Mesodermal cell (in vitro differentiated cells): ENCODE data around the gene SLC5A6.
"Not testable (repeated sequence)": the region's sequence is repeated elsewhere in the genome, so short reads cannot be mapped to it uniquely, and the experiment has no call there.

Experiments used
- H3K27ac ChIP-seq: 2 replicates; pipeline ENCODE4 v1.7.0; 2013; ENCODE audit warnings: mild to moderate bottlenecking, low read depth, low read length, moderate library complexity; ENCODE audit not compliant: severe bottlenecking
- H3K36me3 ChIP-seq: 2 replicates; pipeline ENCODE4 v1.7.1; 2013; ENCODE audit warnings: mild to moderate bottlenecking, low read length, moderate library complexity; ENCODE audit not compliant: control insufficient read depth, insufficient read depth
- H3K4me1 ChIP-seq: one replicate; pipeline ENCODE4 v1.7.1; 2013; ENCODE audit warnings: mild to moderate bottlenecking, low read length; ENCODE audit not compliant: insufficient read depth, control insufficient read depth, poor library complexity, severe bottlenecking
- H3K4me3 ChIP-seq: 2 replicates; pipeline ENCODE4 v1.7.0; 2013; ENCODE audit warnings: low read length, control low read depth, mild to moderate bottlenecking; ENCODE audit not compliant: insufficient read depth, poor library complexity, severe bottlenecking; ENCODE audit errors: extremely low read depth
- H3K9me3 ChIP-seq: 2 replicates; pipeline ENCODE4 v1.7.1; 2013; ENCODE audit warnings: mild to moderate bottlenecking, low read length, moderate library complexity; ENCODE audit not compliant: control insufficient read depth
- WGBS, 2 experiments: methylation state at CpG; one replicate each; pipeline ENCODE4 v1.1.5; 2013; ENCODE audit warnings: missing lambda C conversion rate in 2 of 2; ENCODE audit not compliant: insufficient coverage in 2 of 2; 5-methylcytosine and 5-hydroxymethylcytosine counted together

SLC5A6 gene

DNA sequence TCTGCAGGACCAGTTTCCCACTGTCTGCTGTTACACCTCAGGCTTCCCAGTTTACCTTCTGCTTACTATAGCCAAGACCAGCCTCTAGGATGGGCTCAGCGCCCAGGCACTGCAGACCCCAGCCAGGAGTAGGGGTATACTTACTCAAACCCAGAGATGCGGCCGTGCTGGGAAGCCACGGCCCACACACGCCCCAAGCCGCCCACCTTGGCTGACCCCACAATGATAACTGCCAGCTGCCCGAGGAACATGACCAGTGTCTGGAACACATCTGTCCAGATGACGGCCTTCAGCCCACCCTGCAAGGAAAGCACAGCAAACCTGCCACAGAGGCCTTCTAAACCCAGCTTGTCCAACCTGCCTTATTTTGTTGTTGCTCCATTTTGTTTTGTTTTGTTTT is 6.9 kb downstream of the SLC5A6 start:
- WGBS, 2 experiments: 88 to 97% methylated on average over 7 to 8 of the region's 8 CpGs
- H3K36me3 ChIP-seq: peaks cover 88% of the 10 kb centered on the region
- peaks cover 6% of the 10 kb centered on the region for H3K4me1 ChIP-seq
- H3K9me3 ChIP-seq: no peaks in the 10 kb centered on the region
- H3K4me3 ChIP-seq: no peak overlapping the region
- no peak overlapping the region for H3K27ac ChIP-seq

DNA sequence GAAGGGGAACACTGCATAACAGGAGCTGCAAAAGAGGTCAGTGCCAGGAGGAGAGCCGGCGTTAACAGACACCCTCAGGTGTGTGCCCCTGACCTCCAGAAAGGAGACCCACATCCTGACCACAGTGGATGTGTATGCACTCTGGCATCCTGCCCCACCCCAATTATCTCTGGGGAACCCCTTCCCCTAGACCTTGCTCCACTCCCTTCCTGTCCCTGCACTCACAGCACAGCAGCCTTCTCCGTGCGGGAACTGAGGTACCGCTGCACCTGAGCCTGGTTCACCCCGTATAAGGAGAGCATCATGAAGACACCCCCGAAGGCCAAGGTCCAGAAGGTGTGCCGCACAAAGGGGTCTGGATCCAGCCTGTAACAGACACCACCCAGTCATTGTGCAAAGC is 7.5 kb downstream of the SLC5A6 start:
- WGBS, 2 experiments: 90 to 95% methylated on average over 7 to 8 of the region's 8 CpGs
- peaks cover 5% of the 10 kb centered on the region for H3K4me1 ChIP-seq

GRCh38 chr2:27203741-27204140 is 8.3 kb downstream of the SLC5A6 start:
- Histone ChIP-seq H3K36me3 (peaks cover 87% of the 10 kb centered on the region), H3K27ac (no peak overlapping the region), H3K9me3 (no peaks in the 10 kb centered on the region), H3K4me1 (peaks cover 2% of the 10 kb centered on the region), H3K4me3 (no peak overlapping the region)
- WGBS, 2 experiments: 95% methylated on average over 9 of the region's 9 CpGs

More for the DNA sequence above, 7.5 kb downstream of the SLC5A6 start:
- H3K27ac ChIP-seq: no peak overlapping the region
- no peak overlapping the region for H3K4me3 ChIP-seq
- peaks cover 92% of the 10 kb centered on the region for H3K36me3 ChIP-seq
- no peaks in the 10 kb centered on the region for H3K9me3 ChIP-seq

DNA sequence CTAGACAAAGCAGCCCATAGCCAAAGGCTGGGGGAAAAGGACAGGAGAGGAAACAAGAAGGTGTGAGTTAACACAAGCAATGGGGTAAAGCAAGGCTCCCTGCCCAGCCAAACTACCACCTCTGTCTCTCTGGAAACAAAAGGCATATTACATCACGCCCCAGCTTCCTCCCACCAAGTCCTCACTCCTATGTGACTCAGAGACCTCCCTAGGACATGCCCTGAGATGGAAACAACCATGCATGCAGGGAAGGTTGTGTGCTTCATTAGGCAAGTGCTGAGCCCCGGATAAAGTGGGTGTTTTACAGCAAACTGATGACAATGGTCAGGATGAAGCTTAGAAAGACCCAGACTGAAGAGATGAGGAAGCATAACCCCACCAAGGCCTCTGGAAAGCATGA is 9.2 kb downstream of the SLC5A6 start:
- peaks cover 78% of the 10 kb centered on the region for H3K36me3 ChIP-seq
- H3K27ac ChIP-seq: no peak overlapping the region
- H3K4me3 ChIP-seq: no peak overlapping the region
- no peaks in the 10 kb centered on the region for H3K9me3 ChIP-seq
- 70 to 94% methylated on average over 2 of the region's 2 CpGs for WGBS, 2 experiments
- no peaks in the 10 kb centered on the region for H3K4me1 ChIP-seq

DNA sequence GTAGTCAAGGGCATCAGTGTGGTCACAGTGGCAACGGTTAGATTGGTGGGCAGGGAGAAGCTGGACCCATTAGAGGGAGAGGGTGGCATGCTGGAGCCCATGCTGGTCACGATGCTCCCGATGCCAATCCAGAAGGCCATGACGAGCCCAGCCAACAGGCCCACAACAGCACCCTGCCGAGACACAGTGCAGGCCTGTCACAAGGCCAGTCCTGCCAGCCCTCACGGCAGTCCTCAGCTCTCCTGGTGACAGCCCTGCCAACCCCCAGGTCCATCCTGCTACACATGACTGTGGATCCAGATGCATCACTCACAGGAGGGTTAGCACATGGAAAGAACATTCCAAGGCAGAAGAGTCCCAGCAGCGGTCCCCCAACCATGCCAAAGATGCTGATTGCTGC is 10.4 kb downstream of the SLC5A6 start:
- no peak overlapping the region for H3K27ac ChIP-seq
- WGBS, 2 experiments: 94 to 95% methylated on average over 7 of the region's 7 CpGs
- no peaks in the 10 kb centered on the region for H3K4me1 ChIP-seq
- no peak overlapping the region for H3K4me3 ChIP-seq
- H3K36me3 ChIP-seq: peaks cover 66% of the 10 kb centered on the region
- no peaks in the 10 kb centered on the region for H3K9me3 ChIP-seq

GRCh38 chr2:27199241-27199640 is 12.8 kb downstream of the SLC5A6 start:
- Histone ChIP-seq H3K27ac (no peak overlapping the region), H3K36me3 (peaks cover 42% of the 10 kb centered on the region), H3K4me3 (no peak overlapping the region), H3K9me3 (no peaks in the 10 kb centered on the region), H3K4me1 (no peaks in the 10 kb centered on the region)
- WGBS, 2 experiments: 90 to 100% methylated on average over 1 to 2 of the region's 2 CpGs

DNA sequence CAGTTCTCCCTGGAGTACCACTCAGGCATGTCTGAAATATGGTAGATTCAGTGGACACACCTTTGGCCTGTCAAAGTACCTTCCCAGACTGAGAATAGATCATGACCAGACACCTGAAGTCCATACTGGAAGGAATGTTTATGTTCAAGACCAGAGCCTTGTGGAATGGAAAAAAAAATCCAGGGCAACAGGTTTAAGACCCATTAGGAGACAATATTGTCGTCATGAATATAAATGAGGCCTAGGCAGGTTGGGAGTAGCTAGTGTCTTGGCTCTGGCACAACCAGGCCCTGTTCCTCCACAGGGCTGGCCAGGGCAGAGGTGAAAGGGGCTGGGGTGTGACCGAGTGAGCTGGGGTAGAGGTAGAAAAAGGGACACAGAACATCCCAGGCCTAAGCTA is 13.4 kb downstream of the SLC5A6 start:
- WGBS, 2 experiments: 77 to 86% methylated on average over 2 of the region's 2 CpGs
- Histone ChIP-seq H3K4me1 (no peaks in the 10 kb centered on the region), H3K4me3 (no peak overlapping the region), H3K27ac (no peak overlapping the region), H3K9me3 (no peaks in the 10 kb centered on the region), H3K36me3 (peaks cover 36% of the 10 kb centered on the region)

DNA sequence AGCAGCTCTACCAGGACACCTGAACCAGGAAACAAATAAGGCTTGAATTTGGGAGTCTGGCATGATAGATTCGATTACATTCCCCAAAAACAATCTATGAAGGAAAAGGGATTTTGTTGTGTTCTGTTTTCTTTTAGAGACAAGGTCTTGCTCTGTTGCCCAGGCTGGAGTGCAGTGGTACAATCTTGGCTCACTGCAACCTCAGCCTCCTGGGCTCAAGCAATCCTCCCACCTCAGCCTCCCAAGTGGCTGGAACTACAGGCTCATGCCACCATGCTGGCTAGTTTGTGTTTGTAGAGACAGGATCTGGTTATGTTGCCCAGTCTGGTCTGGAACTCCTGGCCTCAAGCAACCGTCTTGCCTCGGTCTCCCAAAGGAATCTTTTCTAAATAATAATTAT is 14.0 kb downstream of the SLC5A6 start:
- peaks cover 30% of the 10 kb centered on the region for H3K36me3 ChIP-seq
- not testable (repeated sequence) for H3K4me3 ChIP-seq, H3K27ac ChIP-seq, H3K4me1 ChIP-seq, H3K9me3 ChIP-seq
- WGBS, 2 experiments: 100% methylated on average over 1 of the region's 3 CpGs

DNA sequence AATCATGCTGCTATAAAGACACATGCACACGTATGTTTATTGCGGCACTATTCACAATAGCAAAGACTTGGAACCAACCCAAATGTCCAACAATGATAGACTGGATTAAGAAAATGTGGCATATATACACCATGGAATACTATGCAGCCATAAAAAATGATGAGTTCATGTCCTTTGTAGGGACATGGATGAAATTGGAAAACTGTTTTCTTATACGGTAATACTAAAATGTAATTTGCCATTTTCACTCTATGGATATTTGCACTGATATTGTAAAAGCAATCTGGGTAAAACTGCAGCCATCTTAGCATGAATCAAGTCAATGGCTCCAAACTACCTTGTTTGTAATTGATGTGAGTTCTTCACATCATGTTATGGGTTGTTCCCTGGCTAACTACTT is 16.3 kb downstream of the SLC5A6 start:
- not testable (repeated sequence) for H3K4me1 ChIP-seq, H3K4me3 ChIP-seq, H3K9me3 ChIP-seq, H3K27ac ChIP-seq
- WGBS, 2 experiments: no CpG with 5 or more reads among the region's 3 CpGs
- H3K36me3 ChIP-seq: peaks cover 10% of the 10 kb centered on the region

- no peak overlapping the region for H3K4me3 ChIP-seq
- H3K9me3 ChIP-seq: no peaks in the 10 kb centered on the region
- WGBS, 2 experiments: 86 to 92% methylated on average over 10 to 17 of the region's 17 CpGs
- peaks cover 5% of the 10 kb centered on the region for H3K36me3 ChIP-seq
- no peaks in the 10 kb centered on the region for H3K4me1 ChIP-seq
- no peak overlapping the region for H3K27ac ChIP-seq
These were observed 17.3 kb downstream of the SLC5A6 start for GRCh38 chr2:27194538-27195354.

DNA sequence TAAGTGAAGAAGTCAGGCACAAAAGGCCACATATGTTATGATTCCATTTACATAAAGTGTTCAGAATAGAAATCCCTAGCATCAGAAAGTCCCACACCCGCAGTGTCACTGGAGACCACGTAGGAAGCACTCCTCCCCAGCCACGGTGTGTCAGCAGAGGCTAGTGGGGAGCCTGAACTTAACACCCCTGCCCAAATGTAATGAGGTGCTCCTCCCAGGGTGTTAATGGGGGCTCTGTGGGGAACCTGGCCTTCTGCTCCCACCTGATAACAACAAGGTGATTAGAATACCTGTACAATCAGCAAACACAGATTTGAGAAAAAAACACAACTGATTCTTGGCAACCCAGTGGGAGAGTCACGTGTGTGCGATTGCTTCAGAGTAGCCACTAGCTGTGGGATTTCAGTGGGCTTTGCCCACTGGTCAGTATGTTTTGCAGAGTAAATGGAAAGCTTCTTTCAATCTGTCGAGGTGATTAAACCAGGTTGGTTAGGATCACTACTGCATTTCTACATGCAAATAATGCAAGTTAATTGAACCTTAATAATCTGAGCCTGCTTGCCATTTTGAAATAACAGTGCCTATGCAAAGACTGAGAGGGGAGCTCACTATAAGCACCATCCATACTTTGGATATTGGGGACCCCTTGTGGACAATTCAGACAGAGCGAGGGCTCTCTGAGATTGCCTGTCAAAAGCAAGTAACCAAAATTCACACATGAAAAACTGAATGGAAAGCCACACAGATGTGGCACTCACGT is 20.8 kb downstream of the SLC5A6 start:
- no peaks in the 10 kb centered on the region for H3K9me3 ChIP-seq
- H3K36me3 ChIP-seq: no peaks in the 10 kb centered on the region
- no peaks in the 10 kb centered on the region for H3K4me1 ChIP-seq
- WGBS, 2 experiments: 56 to 70% methylated on average over 4 to 6 of the region's 8 CpGs
- H3K27ac ChIP-seq: no peak overlapping the region
- no peak overlapping the region for H3K4me3 ChIP-seq
